SK-N-SH treated with all-trans-retinoic acid at 6 μM for 48 hours (cell line): ENCODE data around the gene COA8.

Source experiments
- ATAC-seq: fragments of 200-7000 bp; cut with Tn5 transposase; 3 replicates; pipeline ENCODE4 v1.9.1; 2020; ENCODE audit warnings: mild to moderate bottlenecking, moderate library complexity
- ARNTL ChIP-seq: fragments of 450-650 bp; formaldehyde crosslinking; IDR thresholded peaks from 2 replicates; pipeline ENCODE4 v1.5.0; 2020; ENCODE audit warnings: low read depth, mild to moderate bottlenecking, moderate library complexity, borderline replicate concordance
- BACH2 ChIP-seq: fragments of 250-450 bp; sonication (Bioruptor Pico); IDR thresholded peaks from 2 replicates; pipeline ENCODE4 v1.9.0; 2021; ENCODE audit warnings: mild to moderate bottlenecking, borderline replicate concordance
- CREB5 ChIP-seq: fragments of 250-450 bp; sonication (Bioruptor Pico); IDR thresholded peaks from 2 replicates; pipeline ENCODE4 v1.5.1; 2020; ENCODE audit warnings: low read depth, mild to moderate bottlenecking, moderate library complexity
- CSDC2 ChIP-seq: fragments of 250-450 bp; sonication (Bioruptor Pico); IDR thresholded peaks from 2 replicates; pipeline ENCODE4 v1.5.0; 2020; ENCODE audit warnings: mild to moderate bottlenecking, moderate library complexity
- ESRRG ChIP-seq: fragments of 250-450 bp; sonication (Bioruptor Pico); IDR thresholded peaks from 2 replicates; pipeline ENCODE4 v1.6.1; 2021; ENCODE audit warnings: mild to moderate bottlenecking
- GLIS3 ChIP-seq: fragments of 250-450 bp; sonication (Bioruptor Pico); IDR thresholded peaks from 2 replicates; pipeline ENCODE4 v1.5.0; 2020; ENCODE audit warnings: mild to moderate bottlenecking, moderate library complexity
- ISL1 ChIP-seq: fragments of 250-450 bp; sonication (Bioruptor Pico); IDR thresholded peaks from 2 replicates; pipeline ENCODE4 v2.1.2; 2022; ENCODE audit warnings: mild to moderate bottlenecking, moderate library complexity
- OSR1 ChIP-seq: fragments of 250-450 bp; sonication (Bioruptor Pico); IDR thresholded peaks from 2 replicates; pipeline ENCODE4 v1.8.0; 2022; ENCODE audit warnings: moderate library complexity, mild to moderate bottlenecking, inconsistent platforms
- PPARA ChIP-seq: fragments of 250-450 bp; sonication (Bioruptor Pico); IDR thresholded peaks from 2 replicates; pipeline ENCODE4 v1.5.0; 2020; ENCODE audit warnings: mild to moderate bottlenecking, borderline replicate concordance
- RARB ChIP-seq: fragments of 250-450 bp; sonication (Bioruptor Pico); IDR thresholded peaks from 2 replicates; pipeline ENCODE4 v1.8.0; 2021; ENCODE audit warnings: mild to moderate bottlenecking, moderate library complexity
- SNAI2 ChIP-seq: fragments of 250-450 bp; sonication (Bioruptor Pico); IDR thresholded peaks from 2 replicates; pipeline ENCODE4 v1.5.0; 2020; ENCODE audit warnings: mild to moderate bottlenecking, moderate library complexity
- TCF4 ChIP-seq: fragments of 250-450 bp; sonication (Bioruptor Pico); IDR thresholded peaks from 2 replicates; pipeline ENCODE4 v1.8.0; 2021; ENCODE audit warnings: mild to moderate bottlenecking, moderate library complexity, borderline replicate concordance
- TOX ChIP-seq: fragments of 250-450 bp; sonication (Bioruptor Pico); IDR thresholded peaks from 2 replicates; pipeline ENCODE4 v1.8.0; 2021; ENCODE audit warnings: mild to moderate bottlenecking, moderate library complexity, borderline replicate concordance
- ZFP3 ChIP-seq: fragments of 250-450 bp; sonication (Bioruptor Pico); IDR thresholded peaks from 2 replicates; pipeline ENCODE4 v1.5.0; 2020; ENCODE audit warnings: mild to moderate bottlenecking, moderate library complexity
- ZFP30 ChIP-seq: fragments of 450-650 bp; formaldehyde crosslinking; IDR thresholded peaks from 2 replicates; pipeline ENCODE4 v1.5.0; 2022; ENCODE audit warnings: mild to moderate bottlenecking, moderate library complexity
- ZNF565 ChIP-seq: fragments of 450-650 bp; formaldehyde crosslinking; conservative IDR thresholded peaks from 2 replicates; pipeline ENCODE4 v1.5.0; 2020; ENCODE audit warnings: low read depth, mild to moderate bottlenecking, moderate library complexity
- ZNF70 ChIP-seq: fragments of 450-650 bp; formaldehyde crosslinking; IDR thresholded peaks from 2 replicates; pipeline ENCODE4 v1.5.0; 2020; ENCODE audit warnings: mild to moderate bottlenecking, moderate library complexity
- ZNF8 ChIP-seq: fragments of 450-650 bp; formaldehyde crosslinking; IDR thresholded peaks from 2 replicates; pipeline ENCODE4 v1.5.0; 2020; ENCODE audit warnings: mild to moderate bottlenecking, moderate library complexity
- TF ChIP-seq, protein P1 (sequence below): fragments of 250-450 bp; sonication (Bioruptor Pico); IDR thresholded peaks from 2 replicates; pipeline ENCODE4 v1.8.0; 2020; ENCODE audit warnings: mild to moderate bottlenecking, moderate library complexity, borderline replicate concordance
- TF ChIP-seq, protein P2 (sequence below): fragments of 250-450 bp; sonication (Bioruptor Pico); IDR thresholded peaks from 2 replicates; pipeline ENCODE4 v1.5.1; 2021; ENCODE audit warnings: mild to moderate bottlenecking, moderate library complexity
- TF ChIP-seq, protein P3 (sequence below): fragments of 250-450 bp; sonication (Bioruptor Pico); IDR thresholded peaks from 2 replicates; pipeline ENCODE4 v1.8.0; 2021; ENCODE audit warnings: low read depth, mild to moderate bottlenecking, moderate library complexity, borderline replicate concordance

Gene COA8

DNA sequence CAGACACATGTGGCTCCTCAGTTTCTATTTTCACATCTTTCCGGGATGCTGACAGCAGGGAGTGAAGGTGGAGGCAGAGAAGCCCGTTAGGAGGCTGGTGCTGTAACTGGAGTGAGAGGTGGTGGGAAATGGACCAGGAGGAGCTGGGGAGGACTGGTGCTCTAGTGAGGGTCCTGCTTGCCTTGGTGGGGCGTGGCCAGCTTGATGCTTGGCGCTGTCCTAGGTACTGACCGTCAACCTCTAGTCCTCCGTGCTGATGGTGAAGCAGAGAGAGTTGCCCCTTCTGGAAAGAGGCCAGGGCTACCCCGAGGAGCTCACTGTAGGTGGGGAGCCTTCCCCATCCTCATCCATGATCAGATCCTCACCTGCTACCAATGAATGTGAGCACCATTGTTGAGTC, 32.4 kb upstream of the COA8 start (continued):
- TF ChIP-seq TOX (CRISPR knock-in tag): no peak
- no peak for TF ChIP-seq TCF4 (CRISPR knock-in tag)
- TF ChIP-seq ARNTL (CRISPR knock-in tag): no peak

- TF ChIP-seq ESRRG (CRISPR knock-in tag) (no peak), ISL1 (CRISPR knock-in tag) (no peak)
- TF ChIP-seq, all 23 proteins: peak for 0
- no peak for ATAC-seq
Measured at GRCh38 chr14:103530831-103531230, 31.9 kb upstream of the COA8 start.

DNA sequence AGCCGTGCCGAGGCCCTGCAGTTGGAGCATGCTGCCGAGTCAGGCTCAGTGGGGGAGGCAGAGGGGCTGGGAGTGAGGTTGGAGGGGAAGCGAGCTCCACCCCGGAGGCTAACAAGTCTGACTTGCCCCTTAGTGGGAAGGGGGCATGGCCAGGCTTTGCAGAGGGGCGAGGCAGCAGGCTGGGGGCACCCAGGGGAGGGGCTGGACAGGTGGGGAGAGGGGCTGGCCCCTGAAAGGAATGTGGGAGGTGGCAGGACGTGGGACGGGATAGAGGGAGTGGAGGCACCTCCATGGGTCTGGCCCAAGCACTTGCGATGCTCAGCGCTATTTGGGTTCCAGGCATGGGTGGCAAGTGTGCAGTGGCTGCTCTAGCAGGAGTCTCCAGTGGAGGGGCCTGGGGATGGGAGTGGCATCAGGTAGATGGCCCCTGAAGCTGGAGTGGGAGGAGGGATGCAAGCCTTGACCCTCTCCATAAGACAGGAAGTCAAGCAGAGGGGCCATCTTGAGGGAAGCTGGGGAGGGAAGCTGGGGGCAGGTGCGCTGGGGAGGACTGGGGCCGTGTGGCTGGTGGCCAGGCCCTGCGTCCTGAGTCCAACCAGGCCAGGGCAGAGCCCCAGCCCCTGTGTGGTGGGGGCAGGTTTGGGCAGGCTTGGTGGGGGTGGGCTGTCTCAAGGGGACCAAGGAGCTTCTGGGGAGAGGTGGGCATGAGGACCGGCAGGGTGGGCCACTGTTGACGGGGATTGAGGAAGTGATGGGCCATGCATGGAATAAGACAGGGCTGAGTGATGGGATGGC, 31.1 kb upstream of the COA8 start:
- no peak for ATAC-seq

GRCh38 chr14:103532216-103533136, 30.3 kb upstream of the COA8 start:
- TF ChIP-seq GLIS3 (CRISPR knock-in tag) (no peak), CSDC2 (CRISPR knock-in tag) (no peak), ZNF70 (CRISPR knock-in tag) (no peak), BACH2 (CRISPR knock-in tag) (no peak)
- TF ChIP-seq, protein P1, sequence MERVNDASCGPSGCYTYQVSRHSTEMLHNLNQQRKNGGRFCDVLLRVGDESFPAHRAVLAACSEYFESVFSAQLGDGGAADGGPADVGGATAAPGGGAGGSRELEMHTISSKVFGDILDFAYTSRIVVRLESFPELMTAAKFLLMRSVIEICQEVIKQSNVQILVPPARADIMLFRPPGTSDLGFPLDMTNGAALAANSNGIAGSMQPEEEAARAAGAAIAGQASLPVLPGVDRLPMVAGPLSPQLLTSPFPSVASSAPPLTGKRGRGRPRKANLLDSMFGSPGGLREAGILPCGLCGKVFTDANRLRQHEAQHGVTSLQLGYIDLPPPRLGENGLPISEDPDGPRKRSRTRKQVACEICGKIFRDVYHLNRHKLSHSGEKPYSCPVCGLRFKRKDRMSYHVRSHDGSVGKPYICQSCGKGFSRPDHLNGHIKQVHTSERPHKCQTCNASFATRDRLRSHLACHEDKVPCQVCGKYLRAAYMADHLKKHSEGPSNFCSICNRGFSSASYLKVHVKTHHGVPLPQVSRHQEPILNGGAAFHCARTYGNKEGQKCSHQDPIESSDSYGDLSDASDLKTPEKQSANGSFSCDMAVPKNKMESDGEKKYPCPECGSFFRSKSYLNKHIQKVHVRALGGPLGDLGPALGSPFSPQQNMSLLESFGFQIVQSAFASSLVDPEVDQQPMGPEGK (CRISPR knock-in tag): no peak

More for the DNA sequence above, 31.1 kb upstream of the COA8 start:
- TF ChIP-seq BACH2 (CRISPR knock-in tag) (no peak), RARB (CRISPR knock-in tag) (no peak), CSDC2 (CRISPR knock-in tag) (no peak), ZNF565 (CRISPR knock-in tag) (no peak), ZFP3 (CRISPR knock-in tag) (no peak)
- TF ChIP-seq, protein P1 (CRISPR knock-in tag): no peak

GRCh38 chr14:103533137-103533998, 29.4 kb upstream of the COA8 start:
- TF ChIP-seq BACH2 (CRISPR knock-in tag) (no peak), SNAI2 (CRISPR knock-in tag) (no peak), CSDC2 (CRISPR knock-in tag) (no peak), ZNF8 (CRISPR knock-in tag) (no peak), ISL1 (CRISPR knock-in tag) (no peak), RARB (CRISPR knock-in tag) (no peak), ZFP30 (CRISPR knock-in tag) (no peak), GLIS3 (CRISPR knock-in tag) (no peak), TCF4 (CRISPR knock-in tag) (no peak), ARNTL (CRISPR knock-in tag) (no peak), ESRRG (CRISPR knock-in tag) (no peak), PPARA (CRISPR knock-in tag) (no peak), CREB5 (CRISPR knock-in tag) (no peak), OSR1 (CRISPR knock-in tag) (no peak)
- TF ChIP-seq, protein P2, sequence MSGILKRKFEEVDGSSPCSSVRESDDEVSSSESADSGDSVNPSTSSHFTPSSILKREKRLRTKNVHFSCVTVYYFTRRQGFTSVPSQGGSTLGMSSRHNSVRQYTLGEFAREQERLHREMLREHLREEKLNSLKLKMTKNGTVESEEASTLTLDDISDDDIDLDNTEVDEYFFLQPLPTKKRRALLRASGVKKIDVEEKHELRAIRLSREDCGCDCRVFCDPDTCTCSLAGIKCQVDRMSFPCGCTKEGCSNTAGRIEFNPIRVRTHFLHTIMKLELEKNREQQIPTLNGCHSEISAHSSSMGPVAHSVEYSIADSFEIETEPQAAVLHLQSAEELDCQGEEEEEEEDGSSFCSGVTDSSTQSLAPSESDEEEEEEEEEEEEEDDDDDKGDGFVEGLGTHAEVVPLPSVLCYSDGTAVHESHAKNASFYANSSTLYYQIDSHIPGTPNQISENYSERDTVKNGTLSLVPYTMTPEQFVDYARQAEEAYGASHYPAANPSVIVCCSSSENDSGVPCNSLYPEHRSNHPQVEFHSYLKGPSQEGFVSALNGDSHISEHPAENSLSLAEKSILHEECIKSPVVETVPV: no peak
- TF ChIP-seq, protein P3, sequence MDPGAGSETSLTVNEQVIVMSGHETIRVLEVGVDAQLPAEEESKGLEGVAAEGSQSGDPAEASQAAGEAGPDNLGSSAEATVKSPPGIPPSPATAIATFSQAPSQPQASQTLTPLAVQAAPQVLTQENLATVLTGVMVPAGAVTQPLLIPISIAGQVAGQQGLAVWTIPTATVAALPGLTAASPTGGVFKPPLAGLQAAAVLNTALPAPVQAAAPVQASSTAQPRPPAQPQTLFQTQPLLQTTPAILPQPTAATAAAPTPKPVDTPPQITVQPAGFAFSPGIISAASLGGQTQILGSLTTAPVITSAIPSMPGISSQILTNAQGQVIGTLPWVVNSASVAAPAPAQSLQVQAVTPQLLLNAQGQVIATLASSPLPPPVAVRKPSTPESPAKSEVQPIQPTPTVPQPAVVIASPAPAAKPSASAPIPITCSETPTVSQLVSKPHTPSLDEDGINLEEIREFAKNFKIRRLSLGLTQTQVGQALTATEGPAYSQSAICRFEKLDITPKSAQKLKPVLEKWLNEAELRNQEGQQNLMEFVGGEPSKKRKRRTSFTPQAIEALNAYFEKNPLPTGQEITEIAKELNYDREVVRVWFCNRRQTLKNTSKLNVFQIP (CRISPR knock-in tag): no peak
- no peak for ATAC-seq

More at GRCh38 chr14:103532216-103533136, 30.3 kb upstream of the COA8 start:
- ATAC-seq: no peak
